NB4 (cell line): ENCODE data around the gene VPS4A.
"Not testable (repeated sequence)": the region's sequence is repeated elsewhere in the genome, so short reads cannot be mapped to it uniquely, and the experiment has no call there.

Experiments
- DNase-seq: peaks from one replicate; pipeline ENCODE4 v3.0.0; 2010; ENCODE audit warnings: low read depth
- H3K4me3 ChIP-seq: one replicate; pipeline ENCODE4 v1.5.1; 2011; ENCODE audit warnings: mild to moderate bottlenecking, low read depth, low read length, moderate library complexity
- MYC ChIP-seq: IDR thresholded peaks from 2 replicates; pipeline ENCODE4 v1.6.1; 2011; ENCODE audit warnings: low read depth, low read length
- POLR2A ChIP-seq: IDR thresholded peaks from 2 replicates; pipeline ENCODE4 v1.6.1; 2011; ENCODE audit warnings: mild to moderate bottlenecking; ENCODE audit not compliant: insufficient read length; ENCODE audit errors: extremely low read depth
- TF ChIP-seq, protein P1 (sequence below): IDR thresholded peaks from 2 replicates; pipeline ENCODE4 v1.6.1; 2011; ENCODE audit warnings: low read depth, low read length
- TF ChIP-seq, protein P2 (sequence below): IDR thresholded peaks from one replicate; pipeline ENCODE4 v1.5.1; 2012; ENCODE audit warnings: low read depth, low read length

VPS4A gene

DNA sequence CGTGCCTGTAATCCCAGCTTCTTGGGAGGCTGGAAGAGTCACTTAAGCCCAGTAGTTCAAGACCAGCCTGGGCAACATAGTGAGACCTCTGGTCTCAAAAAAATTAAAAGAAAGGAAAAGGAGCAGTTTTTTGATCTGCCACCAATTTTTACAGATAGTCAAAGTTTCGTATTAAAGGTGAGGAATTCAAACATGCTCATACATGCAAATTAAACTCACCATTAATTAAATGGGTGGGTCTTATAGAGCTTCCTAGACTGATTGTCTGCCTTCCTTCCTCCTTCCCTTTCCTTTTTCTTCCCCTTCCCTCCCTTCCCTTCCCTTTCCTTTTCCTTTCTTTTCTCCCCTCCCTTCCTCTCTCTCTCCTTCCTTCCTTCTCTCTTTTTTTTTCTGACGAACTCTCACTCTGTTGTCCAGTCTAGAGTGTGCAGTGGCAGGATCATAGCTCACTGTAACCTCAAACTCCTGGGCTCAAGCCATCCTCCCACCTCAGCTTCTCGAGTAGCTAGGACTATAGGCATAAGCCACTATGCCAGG lies 36.4 kb upstream of the VPS4A start:
- DNase-seq: no peak
- no peak overlapping the region for H3K4me3 ChIP-seq
- TF ChIP-seq, protein P1, sequence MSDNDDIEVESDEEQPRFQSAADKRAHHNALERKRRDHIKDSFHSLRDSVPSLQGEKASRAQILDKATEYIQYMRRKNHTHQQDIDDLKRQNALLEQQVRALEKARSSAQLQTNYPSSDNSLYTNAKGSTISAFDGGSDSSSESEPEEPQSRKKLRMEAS: no peak
- no peak for TF ChIP-seq MYC
- TF ChIP-seq POLR2A: no peak

DNA sequence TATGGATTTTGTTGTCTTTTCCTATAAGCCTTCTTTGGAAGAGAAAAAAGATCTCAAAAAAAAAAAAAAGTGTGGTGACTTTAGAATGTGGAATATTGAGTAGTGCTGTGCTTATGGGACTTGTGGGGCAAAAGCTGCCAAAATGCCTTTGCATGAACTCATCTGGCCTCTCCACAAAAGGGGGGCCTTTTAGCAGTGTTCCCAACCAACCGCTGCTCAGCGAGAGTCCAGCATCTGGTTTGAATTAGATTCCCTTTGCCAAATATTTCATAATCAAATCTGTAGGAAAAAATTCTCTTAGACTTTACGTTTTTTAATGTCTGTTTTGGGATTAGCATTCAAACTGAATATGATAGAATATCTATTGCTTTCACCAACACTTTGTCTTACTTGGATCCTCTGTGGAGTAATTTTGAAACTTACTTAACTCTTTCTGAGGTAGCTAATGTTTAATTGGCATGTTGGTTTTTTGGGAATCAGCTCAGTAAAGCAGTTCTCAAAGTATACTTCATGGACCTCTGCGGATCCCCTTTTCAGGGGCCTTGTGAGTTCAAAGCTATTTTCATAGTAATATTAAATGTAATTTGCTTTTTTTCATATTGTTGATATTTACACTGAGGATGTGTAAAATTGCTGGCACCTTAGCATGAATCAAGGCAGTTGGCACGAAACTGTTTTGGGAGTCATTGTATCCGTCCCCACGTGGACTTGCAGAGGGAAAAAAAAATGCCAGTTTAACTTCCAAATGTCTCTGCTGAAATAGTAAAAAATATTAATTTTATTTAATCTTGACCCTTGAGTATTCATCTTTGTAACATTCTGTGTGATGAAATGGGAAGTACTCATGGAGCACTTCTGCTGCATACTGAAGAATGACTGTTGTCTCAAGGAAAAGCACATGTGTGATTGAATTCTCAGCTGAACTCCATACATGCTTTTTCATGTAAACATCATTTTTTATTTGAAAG lies 34.7 kb upstream of the VPS4A start:
- TF ChIP-seq, protein P2, sequence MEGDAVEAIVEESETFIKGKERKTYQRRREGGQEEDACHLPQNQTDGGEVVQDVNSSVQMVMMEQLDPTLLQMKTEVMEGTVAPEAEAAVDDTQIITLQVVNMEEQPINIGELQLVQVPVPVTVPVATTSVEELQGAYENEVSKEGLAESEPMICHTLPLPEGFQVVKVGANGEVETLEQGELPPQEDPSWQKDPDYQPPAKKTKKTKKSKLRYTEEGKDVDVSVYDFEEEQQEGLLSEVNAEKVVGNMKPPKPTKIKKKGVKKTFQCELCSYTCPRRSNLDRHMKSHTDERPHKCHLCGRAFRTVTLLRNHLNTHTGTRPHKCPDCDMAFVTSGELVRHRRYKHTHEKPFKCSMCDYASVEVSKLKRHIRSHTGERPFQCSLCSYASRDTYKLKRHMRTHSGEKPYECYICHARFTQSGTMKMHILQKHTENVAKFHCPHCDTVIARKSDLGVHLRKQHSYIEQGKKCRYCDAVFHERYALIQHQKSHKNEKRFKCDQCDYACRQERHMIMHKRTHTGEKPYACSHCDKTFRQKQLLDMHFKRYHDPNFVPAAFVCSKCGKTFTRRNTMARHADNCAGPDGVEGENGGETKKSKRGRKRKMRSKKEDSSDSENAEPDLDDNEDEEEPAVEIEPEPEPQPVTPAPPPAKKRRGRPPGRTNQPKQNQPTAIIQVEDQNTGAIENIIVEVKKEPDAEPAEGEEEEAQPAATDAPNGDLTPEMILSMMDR: no peak
- no peak for TF ChIP-seq POLR2A
- TF ChIP-seq, protein P1: no peak
- no peak for TF ChIP-seq MYC
- no peak for DNase-seq
- no peak overlapping the region for H3K4me3 ChIP-seq

DNA sequence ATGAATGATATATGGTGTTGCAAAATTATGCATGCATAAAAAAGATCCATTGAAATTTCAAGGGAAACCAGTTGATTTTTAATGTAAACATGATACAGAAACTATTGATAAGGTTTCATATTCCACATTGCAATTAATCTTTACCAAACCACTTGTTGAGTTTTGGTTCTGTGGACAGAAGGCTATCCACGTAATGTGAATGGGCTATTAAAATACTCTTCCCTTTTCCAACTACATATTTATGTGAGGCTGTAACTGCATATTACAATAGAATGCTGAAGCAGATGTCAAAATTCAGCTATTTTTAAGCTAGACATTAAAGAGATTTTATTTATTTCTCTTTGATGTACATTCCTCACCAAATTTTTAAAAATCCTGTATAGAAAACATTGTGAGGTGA lies 33.7 kb upstream of the VPS4A start:
- DNase-seq: no peak
- no peak overlapping the region for H3K4me3 ChIP-seq
- TF ChIP-seq, protein P1: no peak
- TF ChIP-seq POLR2A: no peak
- TF ChIP-seq, protein P2: no peak
- TF ChIP-seq MYC: no peak

DNA sequence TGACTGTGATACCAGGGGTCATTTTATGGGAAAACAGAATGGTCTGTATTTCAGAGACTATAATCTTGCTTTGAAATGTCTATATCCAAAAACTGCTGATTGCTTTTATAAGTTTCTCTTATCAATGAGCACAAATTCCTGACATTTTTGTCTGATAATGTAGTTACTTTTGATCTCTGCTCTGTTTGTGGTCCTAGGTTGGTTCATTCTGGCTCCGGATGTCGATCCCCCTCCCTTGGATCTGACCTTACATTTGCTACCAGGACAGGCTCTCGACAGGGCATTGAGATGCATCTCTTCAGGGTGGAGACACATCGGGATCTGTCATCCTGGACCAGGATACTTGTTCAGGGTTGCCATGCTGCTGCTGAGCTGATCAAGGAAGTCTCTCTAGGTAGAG lies 27.3 kb upstream of the VPS4A start:
- DNase-seq: no peak
- no peak overlapping the region for H3K4me3 ChIP-seq
- TF ChIP-seq MYC (no peak), POLR2A (no peak)
- TF ChIP-seq, protein P2: no peak
- TF ChIP-seq, protein P1: no peak

DNA sequence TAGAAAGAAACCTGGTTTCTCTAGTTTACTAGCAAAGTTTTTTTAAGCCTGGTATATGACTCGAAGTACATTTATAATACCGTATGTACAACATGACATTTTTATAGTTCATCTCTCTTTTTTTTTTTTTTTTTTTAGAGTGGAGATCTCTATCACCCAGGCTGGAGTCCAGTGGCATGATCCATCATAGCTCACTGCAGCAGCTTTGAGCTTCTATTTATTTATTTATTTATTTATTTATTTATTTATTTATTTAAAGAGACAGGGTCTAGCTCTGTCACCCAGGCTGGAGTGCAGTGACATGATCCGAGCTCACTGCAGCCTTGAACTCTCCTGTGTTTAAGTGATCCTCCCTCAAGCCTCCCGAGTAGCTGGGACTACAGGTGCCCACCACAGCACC lies 25.9 kb upstream of the VPS4A start:
- TF ChIP-seq POLR2A (no peak), MYC (no peak)
- TF ChIP-seq, protein P2: no peak
- TF ChIP-seq, protein P1: no peak
- no peak overlapping the region for H3K4me3 ChIP-seq
- no peak for DNase-seq

DNA sequence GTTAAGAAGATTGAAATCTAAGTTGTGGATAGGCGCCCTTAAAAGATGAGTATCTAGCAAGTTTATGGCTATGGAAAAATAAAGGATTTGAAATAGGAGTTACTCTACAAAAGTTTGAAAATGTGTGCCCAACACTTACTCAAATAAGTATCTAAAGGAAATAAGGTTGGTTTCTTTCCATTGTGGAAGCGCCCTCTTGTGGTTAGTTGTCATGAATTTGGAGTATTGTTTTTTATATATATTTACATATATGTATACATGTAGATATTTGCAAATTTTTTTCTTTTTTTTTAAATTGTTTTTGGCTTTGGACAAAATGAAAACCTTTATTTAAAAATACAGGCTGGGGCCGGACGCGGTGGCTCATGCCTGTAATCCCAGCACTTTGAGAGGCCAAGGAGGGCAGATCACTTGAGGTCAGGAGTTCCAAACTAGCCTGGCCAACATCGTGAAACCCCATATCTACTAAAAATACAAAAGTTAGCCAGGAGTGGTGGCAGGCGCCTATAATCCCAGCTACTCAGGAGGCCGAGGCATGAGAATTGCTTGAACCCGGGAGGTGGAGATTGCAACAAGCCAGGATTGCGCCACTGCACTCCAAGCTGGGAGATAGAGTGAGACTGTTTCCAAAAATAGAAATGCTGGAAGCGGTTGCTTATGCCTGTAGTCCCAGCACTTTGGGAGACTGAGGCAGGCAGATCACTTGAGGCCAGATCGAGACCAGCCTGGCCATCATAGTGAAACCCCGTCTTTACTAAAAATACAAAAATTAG lies 24.0 kb upstream of the VPS4A start:
- H3K4me3 ChIP-seq: no peak overlapping the region
- DNase-seq: peak; percentile 75
- TF ChIP-seq MYC: no peak
- TF ChIP-seq, protein P2: peak; percentile 40
- no peak for TF ChIP-seq POLR2A
- TF ChIP-seq, protein P1: no peak

DNA sequence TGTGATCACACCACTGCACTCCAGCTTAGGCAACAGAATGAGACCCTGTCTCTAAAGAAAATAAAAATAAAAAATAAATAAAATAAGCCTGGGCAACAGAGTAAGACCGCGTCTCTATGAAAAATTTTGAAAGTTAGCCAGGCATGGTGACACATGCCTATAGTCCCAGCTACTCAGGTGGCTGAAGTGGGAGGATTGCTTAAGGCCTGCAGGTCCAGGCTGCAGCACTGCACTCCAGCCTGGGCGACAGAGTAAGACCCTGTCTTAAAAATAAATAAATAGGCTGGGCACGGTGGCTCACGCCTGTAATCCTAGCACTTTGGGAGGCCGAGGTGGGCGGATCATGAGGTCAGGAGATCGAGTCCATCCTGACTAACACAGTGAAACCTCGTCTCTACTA lies 19.5 kb upstream of the VPS4A start:
- not testable (repeated sequence) for H3K4me3 ChIP-seq, DNase-seq
